Neural cell (in vitro differentiated cells): ENCODE measurements around the gene INSIG2. TPM values are rescaled to one million over a fixed set of nuclear protein-coding genes. Genes with fewer than 3 reads are reported as not detected.

ENCODE experiments used
- H2AFZ ChIP-seq: fragments of 200-600, 300-800 bp; sonication (generic), shearing (Covaris generic); 2 replicates; pipeline ENCODE4 v1.6.0; 2014; ENCODE audit warnings: low read depth, mild to moderate bottlenecking, antibody characterized with exemption, low read length, moderate library complexity
- H3F3A ChIP-seq: fragments of 200-600 bp; shearing (Covaris generic); 2 replicates; pipeline ENCODE4 v1.6.1; 2016; ENCODE audit warnings: mild to moderate bottlenecking, moderate library complexity, mixed read lengths, antibody characterized with exemption, low read length; ENCODE audit not compliant: insufficient read depth, poor library complexity, severe bottlenecking
- H3K27ac ChIP-seq: fragments of 200-600, 300-800 bp; sonication (generic), shearing (Covaris generic); 2 replicates; pipeline ENCODE4 v1.5.1; 2014; ENCODE audit warnings: mild to moderate bottlenecking, low read length, moderate library complexity
- H3K27me3 ChIP-seq: fragments of 300-800, 200-600 bp; sonication (generic), shearing (Covaris generic); 2 replicates; pipeline ENCODE4 v1.6.0; 2014; ENCODE audit warnings: mild to moderate bottlenecking, low read depth, low read length, moderate library complexity; ENCODE audit not compliant: insufficient read depth
- H3K36me3 ChIP-seq: fragments of 300-800, 200-600 bp; sonication (generic), shearing (Covaris generic); 2 replicates; pipeline ENCODE4 v1.5.1; 2014; ENCODE audit warnings: mild to moderate bottlenecking, antibody characterized with exemption, low read length, moderate library complexity; ENCODE audit not compliant: insufficient read depth
- H3K4me2 ChIP-seq: fragments of 300-800, 200-600 bp; sonication (generic), shearing (Covaris generic); 2 replicates; pipeline ENCODE4 v1.6.0; 2014; ENCODE audit warnings: mild to moderate bottlenecking, low read length
- H3K4me3 ChIP-seq: fragments of 300-800, 200-600 bp; sonication (generic), shearing (Covaris generic); 2 replicates; pipeline ENCODE4 v1.5.1; 2014; ENCODE audit warnings: mild to moderate bottlenecking, low read length, moderate library complexity
- H3K79me2 ChIP-seq: fragments of 200-600 bp; shearing (Covaris generic); replicated peaks from 2 replicates; pipeline ENCODE4 v1.6.0; 2014; ENCODE audit warnings: mild to moderate bottlenecking, low read length, moderate library complexity; ENCODE audit not compliant: insufficient read depth
- H3K9ac ChIP-seq: fragments of 300-800, 200-600 bp; sonication (generic), shearing (Covaris generic); 2 replicates; pipeline ENCODE4 v1.6.1; 2016; ENCODE audit warnings: mild to moderate bottlenecking, low read length, mixed read lengths
- H3K9me2 ChIP-seq: fragments of 200-600 bp; shearing (Covaris generic); 2 replicates; pipeline ENCODE4 v1.6.1; 2016; ENCODE audit warnings: mild to moderate bottlenecking, low read length, mixed read lengths; ENCODE audit not compliant: insufficient read depth
- H3K9me3 ChIP-seq: fragments of 200-600, 300-800 bp; sonication (generic), shearing (Covaris generic); 2 replicates; pipeline ENCODE4 v1.6.1; 2016; ENCODE audit warnings: mild to moderate bottlenecking, mixed run types, low read length, moderate library complexity, mixed read lengths
- H4K20me1 ChIP-seq: fragments of 200-600 bp; shearing (Covaris generic); 2 replicates; pipeline ENCODE4 v1.6.1; 2016; ENCODE audit warnings: mild to moderate bottlenecking, mixed run types; ENCODE audit not compliant: insufficient read depth
- EP300 ChIP-seq: fragments of 450-650 bp; conservative IDR thresholded peaks from 2 replicates; pipeline ENCODE4 v1.6.1; 2014; ENCODE audit warnings: antibody characterized with exemption, mild to moderate bottlenecking, moderate library complexity; ENCODE audit not compliant: poor library complexity, severe bottlenecking
- EZH2 ChIP-seq: fragments of 200-600, 300-800 bp; shearing (Covaris generic), sonication (generic); IDR thresholded peaks from 2 replicates; pipeline ENCODE4 v1.6.1; 2014; ENCODE audit warnings: antibody characterized with exemption, low read length, borderline replicate concordance, mild to moderate bottlenecking; ENCODE audit not compliant: insufficient read depth, poor library complexity, severe bottlenecking
- MXI1 ChIP-seq: fragments of 450-650 bp; conservative IDR thresholded peaks from 2 replicates; pipeline ENCODE4 v1.6.1; 2014; ENCODE audit warnings: antibody characterized with exemption, mild to moderate bottlenecking; ENCODE audit not compliant: poor library complexity, severe bottlenecking
- POLR2AphosphoS5 ChIP-seq: IDR thresholded peaks from 2 replicates; pipeline ENCODE4 v1.6.1; 2012
- RAD21 ChIP-seq: fragments of 450-650 bp; conservative IDR thresholded peaks from 2 replicates; pipeline ENCODE4 v1.6.1; 2014; ENCODE audit warnings: antibody characterized with exemption, mild to moderate bottlenecking, moderate library complexity
- SMC3 ChIP-seq: fragments of 450-650 bp; conservative IDR thresholded peaks from 2 replicates; pipeline ENCODE4 v1.6.1; 2014; ENCODE audit warnings: antibody characterized with exemption, mild to moderate bottlenecking, moderate library complexity; ENCODE audit not compliant: poor library complexity
- TAF1 ChIP-seq: IDR thresholded peaks from 2 replicates; pipeline ENCODE4 v1.6.1; 2012; ENCODE audit warnings: low read depth
- polyA plus RNA-seq: library from polyadenylated mRNA; depleted of rRNA; stranded (reverse); fragments of >200 nt; gene quantifications from 2 replicates; pipeline ENCODE4 v1.2.3, GENCODE V29; 2014
- TF ChIP-seq, protein P1 (sequence below): IDR thresholded peaks from 2 replicates; pipeline ENCODE4 v1.6.1; 2012; ENCODE audit warnings: borderline replicate concordance
- TF ChIP-seq, protein P2 (sequence below): fragments of 450-650 bp; IDR thresholded peaks from 2 replicates; pipeline ENCODE4 v1.5.1; 2014; ENCODE audit warnings: antibody characterized with exemption, mild to moderate bottlenecking, moderate library complexity; ENCODE audit not compliant: poor library complexity, severe bottlenecking

INSIG2 gene
- polyA plus RNA-seq, 1 donor from 2014 or later, result 30.3 TPM

DNA sequence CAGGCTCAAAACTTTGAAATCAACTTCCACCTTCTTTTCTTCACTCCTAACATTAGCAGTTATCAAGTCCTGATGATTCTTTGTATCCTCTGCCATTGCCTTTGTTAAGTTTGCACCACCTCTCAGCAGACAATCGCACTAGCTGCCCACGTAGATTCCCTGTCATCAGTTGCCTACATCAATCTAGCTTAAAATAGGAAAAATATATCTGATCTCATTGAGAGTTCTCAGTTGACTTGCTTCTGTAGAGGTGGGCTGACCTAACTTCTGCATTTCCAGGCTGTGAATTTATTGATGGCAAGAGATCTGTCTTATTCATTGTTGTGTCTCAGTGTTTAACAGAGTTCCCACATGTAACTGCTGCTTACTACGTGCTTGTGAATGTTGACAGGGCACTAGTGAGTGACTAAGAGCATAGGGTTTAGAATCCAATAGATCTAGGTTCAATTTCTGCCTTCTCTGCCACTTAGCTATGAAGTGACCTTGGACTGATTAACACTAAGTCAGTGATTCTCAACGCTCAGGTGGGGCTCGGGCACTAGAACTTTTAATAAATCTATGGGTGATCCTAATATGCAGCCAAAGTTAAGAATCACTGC, 3.7 kb upstream of the INSIG2 start:
- H3K9me2 ChIP-seq, result no peaks in the 10 kb centered on the region
- H3K4me3 ChIP-seq, result no peak overlapping the region
- H3K9ac ChIP-seq, result no peak overlapping the region
- no peaks in the 10 kb centered on the region for H3K36me3 ChIP-seq
- TF ChIP-seq EZH2 (no peak), MXI1 (no peak), SMC3 (no peak), RAD21 (no peak), TAF1 (no peak), POLR2AphosphoS5 (no peak), EP300 (no peak)
- TF ChIP-seq, protein P1, sequence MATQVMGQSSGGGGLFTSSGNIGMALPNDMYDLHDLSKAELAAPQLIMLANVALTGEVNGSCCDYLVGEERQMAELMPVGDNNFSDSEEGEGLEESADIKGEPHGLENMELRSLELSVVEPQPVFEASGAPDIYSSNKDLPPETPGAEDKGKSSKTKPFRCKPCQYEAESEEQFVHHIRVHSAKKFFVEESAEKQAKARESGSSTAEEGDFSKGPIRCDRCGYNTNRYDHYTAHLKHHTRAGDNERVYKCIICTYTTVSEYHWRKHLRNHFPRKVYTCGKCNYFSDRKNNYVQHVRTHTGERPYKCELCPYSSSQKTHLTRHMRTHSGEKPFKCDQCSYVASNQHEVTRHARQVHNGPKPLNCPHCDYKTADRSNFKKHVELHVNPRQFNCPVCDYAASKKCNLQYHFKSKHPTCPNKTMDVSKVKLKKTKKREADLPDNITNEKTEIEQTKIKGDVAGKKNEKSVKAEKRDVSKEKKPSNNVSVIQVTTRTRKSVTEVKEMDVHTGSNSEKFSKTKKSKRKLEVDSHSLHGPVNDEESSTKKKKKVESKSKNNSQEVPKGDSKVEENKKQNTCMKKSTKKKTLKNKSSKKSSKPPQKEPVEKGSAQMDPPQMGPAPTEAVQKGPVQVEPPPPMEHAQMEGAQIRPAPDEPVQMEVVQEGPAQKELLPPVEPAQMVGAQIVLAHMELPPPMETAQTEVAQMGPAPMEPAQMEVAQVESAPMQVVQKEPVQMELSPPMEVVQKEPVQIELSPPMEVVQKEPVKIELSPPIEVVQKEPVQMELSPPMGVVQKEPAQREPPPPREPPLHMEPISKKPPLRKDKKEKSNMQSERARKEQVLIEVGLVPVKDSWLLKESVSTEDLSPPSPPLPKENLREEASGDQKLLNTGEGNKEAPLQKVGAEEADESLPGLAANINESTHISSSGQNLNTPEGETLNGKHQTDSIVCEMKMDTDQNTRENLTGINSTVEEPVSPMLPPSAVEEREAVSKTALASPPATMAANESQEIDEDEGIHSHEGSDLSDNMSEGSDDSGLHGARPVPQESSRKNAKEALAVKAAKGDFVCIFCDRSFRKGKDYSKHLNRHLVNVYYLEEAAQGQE, result no peak
- TF ChIP-seq, protein P2, sequence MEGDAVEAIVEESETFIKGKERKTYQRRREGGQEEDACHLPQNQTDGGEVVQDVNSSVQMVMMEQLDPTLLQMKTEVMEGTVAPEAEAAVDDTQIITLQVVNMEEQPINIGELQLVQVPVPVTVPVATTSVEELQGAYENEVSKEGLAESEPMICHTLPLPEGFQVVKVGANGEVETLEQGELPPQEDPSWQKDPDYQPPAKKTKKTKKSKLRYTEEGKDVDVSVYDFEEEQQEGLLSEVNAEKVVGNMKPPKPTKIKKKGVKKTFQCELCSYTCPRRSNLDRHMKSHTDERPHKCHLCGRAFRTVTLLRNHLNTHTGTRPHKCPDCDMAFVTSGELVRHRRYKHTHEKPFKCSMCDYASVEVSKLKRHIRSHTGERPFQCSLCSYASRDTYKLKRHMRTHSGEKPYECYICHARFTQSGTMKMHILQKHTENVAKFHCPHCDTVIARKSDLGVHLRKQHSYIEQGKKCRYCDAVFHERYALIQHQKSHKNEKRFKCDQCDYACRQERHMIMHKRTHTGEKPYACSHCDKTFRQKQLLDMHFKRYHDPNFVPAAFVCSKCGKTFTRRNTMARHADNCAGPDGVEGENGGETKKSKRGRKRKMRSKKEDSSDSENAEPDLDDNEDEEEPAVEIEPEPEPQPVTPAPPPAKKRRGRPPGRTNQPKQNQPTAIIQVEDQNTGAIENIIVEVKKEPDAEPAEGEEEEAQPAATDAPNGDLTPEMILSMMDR, result no peak
- H3K27me3 ChIP-seq, result no peaks in the 10 kb centered on the region
- no peaks in the 10 kb centered on the region for H3K9me3 ChIP-seq
- no peaks in the 10 kb centered on the region for H4K20me1 ChIP-seq
- H3K79me2 ChIP-seq, result peaks cover 11% of the 10 kb centered on the region
- no peak overlapping the region for H3K4me2 ChIP-seq
- no peak overlapping the region for H3K27ac ChIP-seq
- H2AFZ ChIP-seq, result no peak overlapping the region
- no peaks in the 10 kb centered on the region for H3F3A ChIP-seq

DNA sequence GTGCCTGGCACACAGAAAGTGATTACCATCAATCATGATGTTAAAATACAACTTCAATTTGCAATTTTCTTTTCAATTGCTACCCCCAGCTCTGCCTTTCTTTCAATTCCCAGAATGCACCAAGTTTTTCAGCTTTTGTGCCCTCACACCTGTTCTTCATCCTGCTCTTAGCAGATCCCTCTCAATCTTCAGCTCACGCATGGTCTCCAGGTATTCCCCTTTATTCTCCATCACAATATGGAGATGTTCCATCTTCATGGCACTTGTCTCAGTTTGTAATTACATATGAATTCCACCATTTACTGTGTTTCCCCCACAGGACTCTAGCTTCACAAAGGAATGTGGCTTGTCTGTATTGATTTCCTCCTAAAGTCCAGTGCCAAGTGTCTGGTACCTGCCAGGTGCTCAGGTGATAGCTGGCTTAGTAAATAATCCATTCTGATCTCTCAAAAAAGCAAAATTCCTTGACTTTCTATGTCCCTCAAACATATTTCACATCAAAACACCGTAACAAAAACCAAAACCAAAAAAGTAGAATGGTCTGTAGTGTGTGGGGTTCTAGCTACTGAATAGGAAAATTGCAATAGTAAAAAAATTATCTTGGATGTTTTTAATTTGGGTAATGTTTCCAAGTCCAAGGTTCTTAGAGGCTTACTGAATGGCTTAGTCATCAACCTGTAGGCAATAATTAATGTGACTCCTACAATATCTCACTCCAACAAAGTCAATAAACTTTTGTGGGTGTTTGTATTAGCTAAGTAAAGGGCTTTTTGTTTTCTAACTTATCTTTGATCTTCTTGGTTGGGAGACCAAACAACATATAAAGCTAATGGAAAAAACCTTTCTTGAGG, 2.9 kb upstream of the INSIG2 start:
- H3K9me2 ChIP-seq, result no peaks in the 10 kb centered on the region
- no peak overlapping the region for H3K9ac ChIP-seq
- H3K27ac ChIP-seq, result no peak overlapping the region
- no peak for TF ChIP-seq TAF1
- TF ChIP-seq, protein P2, result no peak
- no peak for TF ChIP-seq EZH2
- no peak for TF ChIP-seq SMC3
- no peak for TF ChIP-seq RAD21
- no peak for TF ChIP-seq MXI1
- TF ChIP-seq POLR2AphosphoS5, result no peak
- TF ChIP-seq EP300, result no peak
- TF ChIP-seq, protein P1, result no peak
- H3K9me3 ChIP-seq, result no peaks in the 10 kb centered on the region
- H3K27me3 ChIP-seq, result no peaks in the 10 kb centered on the region
- H2AFZ ChIP-seq, result no peak overlapping the region
- H3K4me3 ChIP-seq, result no peak overlapping the region
- no peaks in the 10 kb centered on the region for H4K20me1 ChIP-seq
- H3K79me2 ChIP-seq, result peaks cover 19% of the 10 kb centered on the region
- H3F3A ChIP-seq, result no peaks in the 10 kb centered on the region
- no peaks in the 10 kb centered on the region for H3K36me3 ChIP-seq
- H3K4me2 ChIP-seq, result no peak overlapping the region
